ENCODE results near the gene ANKRD55. TPM values are rescaled to one million over a fixed set of nuclear protein-coding genes. Genes with fewer than 3 reads are reported as not detected.
A peak's percentile ranks its signal among the peaks of the same experiment; 100 is the strongest.

ANKRD55 gene
- 0.18 TPM in 1 of 3 replicates, not detected in the others for total RNA-seq

DNA sequence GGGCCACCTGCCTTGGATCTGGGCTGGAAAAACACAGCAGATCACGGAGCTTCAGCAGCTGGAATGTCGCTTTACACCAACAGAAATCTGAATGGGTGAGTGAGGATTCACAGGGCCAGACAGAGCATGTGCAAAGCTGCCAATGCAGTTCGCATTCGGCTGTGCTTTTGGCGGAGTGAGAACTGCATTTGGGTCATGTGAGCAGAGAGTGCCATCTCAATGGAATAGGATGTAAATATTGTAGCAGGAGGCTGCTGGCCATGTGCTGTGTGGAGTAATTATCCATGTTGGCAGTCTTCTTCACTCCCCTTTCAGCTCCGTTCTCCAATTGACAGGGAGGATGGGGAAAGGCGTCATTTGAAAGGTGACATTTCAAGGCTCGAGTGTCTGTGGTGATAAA is at the start of gene ANKRD55:
TSS of gene ANKRD55 (minus strand) at position 101 of the 400 bp plus-strand sequence. CDS start 417 bp downstream, outside the sequence.
- no peak within 1 kb of the TSS for H3K4me3 Mint-ChIP-seq
- no peak within 1 kb of the TSS for H3K27ac Mint-ChIP-seq
- peaks cover 4% of the 10 kb centered on the region for H3K9me3 Mint-ChIP-seq
- no peaks in the 10 kb centered on the region for H3K36me3 Mint-ChIP-seq
- no peak for DNase-seq (ENCODE audit: low spot score in 2 of 2, unreplicated experiment in 2 of 2)
- H3K27me3 Mint-ChIP-seq (ENCODE audit: low read depth) = no peaks in the 10 kb centered on the region
- H3K4me1 Mint-ChIP-seq = peaks cover 21% of the 10 kb centered on the region
- no peak for TF ChIP-seq CTCF (IDR thresholded peaks at IDR 0.05; ENCODE audit: unreplicated experiment)

- Mint-ChIP-seq H3K9me3 (no peaks in the 10 kb centered on the region), H3K36me3 (no peaks in the 10 kb centered on the region), H3K27ac (no peak overlapping the region), H3K27me3 (ENCODE audit: low read depth) (no peaks in the 10 kb centered on the region), H3K4me3 (no peak overlapping the region), H3K4me1 (peaks cover 32% of the 10 kb centered on the region)
- no peak for TF ChIP-seq CTCF (IDR thresholded peaks at IDR 0.05; ENCODE audit: unreplicated experiment)
- DNase-seq (ENCODE audit: low spot score in 2 of 2, unreplicated experiment in 2 of 2) = no peak
Observed at GRCh38 chr5:56282216-56282615, 49.1 kb upstream of the ANKRD55 start.

- no peaks in the 10 kb centered on the region for H3K27me3 Mint-ChIP-seq (ENCODE audit: low read depth)
- no peaks in the 10 kb centered on the region for H3K9me3 Mint-ChIP-seq
- H3K4me1 Mint-ChIP-seq = peaks cover 31% of the 10 kb centered on the region
- no peaks in the 10 kb centered on the region for H3K36me3 Mint-ChIP-seq
- DNase-seq (ENCODE audit: low spot score in 2 of 2, unreplicated experiment in 2 of 2) = no peak
- H3K4me3 Mint-ChIP-seq = no peak overlapping the region
- no peak for TF ChIP-seq CTCF (IDR thresholded peaks at IDR 0.05; ENCODE audit: unreplicated experiment)
- H3K27ac Mint-ChIP-seq = no peak overlapping the region
Observed at GRCh38 chr5:56281489-56282165, 48.5 kb upstream of the ANKRD55 start.

DNA sequence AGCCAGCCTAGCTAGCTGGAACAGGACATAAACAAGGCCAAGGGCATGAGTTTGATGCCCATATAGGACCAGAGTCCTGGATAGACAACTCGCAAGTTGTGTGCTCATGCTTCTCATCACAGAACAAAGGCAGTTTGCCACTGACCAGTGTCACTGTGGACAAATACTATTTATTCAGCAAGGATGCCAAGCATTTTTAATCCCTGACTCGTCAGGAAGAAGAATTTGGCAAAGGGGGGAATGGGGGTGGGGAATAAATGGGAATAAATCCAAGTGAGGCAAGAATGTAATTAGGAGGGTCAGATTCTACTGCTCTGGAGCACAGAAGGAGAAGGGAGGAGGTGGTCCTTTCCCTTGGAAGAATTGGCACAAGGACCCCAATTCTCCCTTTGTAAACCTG is 46.8 kb upstream of the ANKRD55 start:
- Mint-ChIP-seq H3K27me3 (ENCODE audit: low read depth) (no peaks in the 10 kb centered on the region), H3K4me3 (no peak overlapping the region), H3K4me1 (peaks cover 27% of the 10 kb centered on the region), H3K27ac (peak overlapping the region; percentile 92), H3K9me3 (peaks cover 9% of the 10 kb centered on the region), H3K36me3 (no peaks in the 10 kb centered on the region)
- no peak for DNase-seq (ENCODE audit: low spot score in 2 of 2, unreplicated experiment in 2 of 2)
- TF ChIP-seq CTCF (IDR thresholded peaks at IDR 0.05; ENCODE audit: unreplicated experiment) = no peak

DNA sequence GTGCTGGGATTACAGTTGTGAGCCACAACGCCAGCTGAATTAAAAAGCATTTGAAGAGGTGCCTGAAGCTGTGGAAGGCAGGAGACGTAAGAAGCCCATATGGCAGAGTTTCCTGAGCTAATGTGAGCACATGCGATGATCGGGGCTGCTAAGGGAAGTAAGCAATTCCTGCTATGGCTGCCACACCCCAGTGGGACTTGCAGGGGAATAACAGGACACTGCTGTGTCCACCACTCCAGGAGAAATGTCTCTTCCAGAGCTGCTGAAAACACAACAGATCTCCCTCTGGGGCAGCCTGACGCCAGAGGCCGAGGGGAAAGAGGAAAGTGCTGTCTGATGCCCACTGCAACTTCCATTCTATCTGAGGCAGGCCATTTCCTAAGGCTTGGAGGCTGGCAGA is 46.2 kb upstream of the ANKRD55 start:
- DNase-seq (ENCODE audit: low spot score in 2 of 2, unreplicated experiment in 2 of 2) = no peak
- Mint-ChIP-seq H3K27ac (peak overlapping the region; percentile 92), H3K9me3 (peaks cover 9% of the 10 kb centered on the region), H3K36me3 (no peaks in the 10 kb centered on the region), H3K4me1 (peaks cover 27% of the 10 kb centered on the region), H3K4me3 (no peak overlapping the region), H3K27me3 (ENCODE audit: low read depth) (no peaks in the 10 kb centered on the region)
- TF ChIP-seq CTCF (IDR thresholded peaks at IDR 0.05; ENCODE audit: unreplicated experiment) = no peak

Data from mesothelial cell of epicardium (in vitro differentiated cells).